ENCODE data around the gene RAD23B. TPM values are rescaled to one million over a fixed set of nuclear protein-coding genes. Genes with fewer than 3 reads are reported as not detected.

RAD23B gene
- total RNA-seq, 1 experiment from 2014 or later, result 251 TPM

DNA sequence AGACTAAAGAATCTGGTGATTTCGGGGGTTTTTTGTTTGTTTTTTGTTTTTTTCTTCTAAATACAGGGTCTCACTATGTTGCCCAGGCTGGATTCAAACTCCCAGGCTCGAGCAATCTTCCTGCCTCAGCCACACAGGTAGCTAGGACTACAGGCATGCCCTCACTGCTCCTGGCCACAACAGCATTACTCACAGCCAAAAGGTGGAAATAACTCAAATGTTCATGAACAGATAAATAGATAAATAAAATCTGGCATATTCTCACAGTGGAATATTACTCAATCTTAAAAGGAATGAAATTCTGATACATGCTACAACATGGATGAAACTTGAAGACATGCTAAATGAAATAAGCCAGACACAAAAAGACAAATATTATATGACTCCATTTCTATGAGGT lies 19.8 kb upstream of the RAD23B start:
- Histone ChIP-seq H3K36me3 (ENCODE audit: control insufficient read depth in 1 of 2, insufficient read depth in 2 of 2, low read length in 2 of 2) (no peaks in the 10 kb centered on the region), H3K27ac (ENCODE audit: low read depth, low read length) (no peak overlapping the region), H4K20me1 (ENCODE audit: insufficient read depth) (no peaks in the 10 kb centered on the region), H3K27me3 (ENCODE audit: insufficient read depth, low read length) (no peaks in the 10 kb centered on the region), H3K4me1 (ENCODE audit: control insufficient read depth in 1 of 2, insufficient read depth in 2 of 2, low read length in 2 of 2) (peaks cover 9 to 11% of the 10 kb centered on the region in 2 experiments; a peak in 2 of 4 replicates), H3K79me2 (ENCODE audit: insufficient read depth, low read length) (no peaks in the 10 kb centered on the region), H3K9me3 (ENCODE audit: control insufficient read depth in 1 of 2, insufficient read depth in 1 of 2, low read depth in 1 of 2, low read length in 2 of 2) (no peaks in the 10 kb centered on the region), H2AFZ (ENCODE audit: low read depth, low read length, poor library complexity, severe bottlenecking) (no peak overlapping the region), H3K4me3 (replicated peaks in 1 of 2; ENCODE audit: low read depth in 1 of 2, low read length in 2 of 2) (no peak overlapping the region), H3K4me2 (ENCODE audit: low read length) (no peak overlapping the region), H3K9me2 (ENCODE audit: insufficient read depth) (no peaks in the 10 kb centered on the region), H3K9ac (ENCODE audit: low read length) (no peak overlapping the region)
- intact Hi-C loops (cut with micrococcal nuclease), result no loop called here
- DNase-seq (ENCODE audit: low read depth, low spot score) (no peak), ATAC-seq (no peak)
- TF ChIP-seq ZFX (IDR thresholded peaks at IDR 0.05) (no peak), ATF3 (IDR thresholded peaks at IDR 0.05) (no peak), EGR1 (IDR thresholded peaks at IDR 0.05; ENCODE audit: low read depth) (no peak), ELF1 (IDR thresholded peaks at IDR 0.05; ENCODE audit: borderline replicate concordance, low read depth) (no peak), JUND (IDR thresholded peaks at IDR 0.05) (no peak), SRF (IDR thresholded peaks at IDR 0.05; ENCODE audit: low read depth) (no peak), YY1 (IDR thresholded peaks at IDR 0.05; ENCODE audit: extremely low read depth, insufficient replicate concordance, low read depth, low read length) (no peak), RAD21 (IDR thresholded peaks at IDR 0.05; ENCODE audit: low read depth) (no peak), EZH2 (IDR thresholded peaks at IDR 0.05) (no peak), CBX3 (IDR thresholded peaks at IDR 0.05; ENCODE audit: low read depth) (no peak)
- TF ChIP-seq, protein P1, sequence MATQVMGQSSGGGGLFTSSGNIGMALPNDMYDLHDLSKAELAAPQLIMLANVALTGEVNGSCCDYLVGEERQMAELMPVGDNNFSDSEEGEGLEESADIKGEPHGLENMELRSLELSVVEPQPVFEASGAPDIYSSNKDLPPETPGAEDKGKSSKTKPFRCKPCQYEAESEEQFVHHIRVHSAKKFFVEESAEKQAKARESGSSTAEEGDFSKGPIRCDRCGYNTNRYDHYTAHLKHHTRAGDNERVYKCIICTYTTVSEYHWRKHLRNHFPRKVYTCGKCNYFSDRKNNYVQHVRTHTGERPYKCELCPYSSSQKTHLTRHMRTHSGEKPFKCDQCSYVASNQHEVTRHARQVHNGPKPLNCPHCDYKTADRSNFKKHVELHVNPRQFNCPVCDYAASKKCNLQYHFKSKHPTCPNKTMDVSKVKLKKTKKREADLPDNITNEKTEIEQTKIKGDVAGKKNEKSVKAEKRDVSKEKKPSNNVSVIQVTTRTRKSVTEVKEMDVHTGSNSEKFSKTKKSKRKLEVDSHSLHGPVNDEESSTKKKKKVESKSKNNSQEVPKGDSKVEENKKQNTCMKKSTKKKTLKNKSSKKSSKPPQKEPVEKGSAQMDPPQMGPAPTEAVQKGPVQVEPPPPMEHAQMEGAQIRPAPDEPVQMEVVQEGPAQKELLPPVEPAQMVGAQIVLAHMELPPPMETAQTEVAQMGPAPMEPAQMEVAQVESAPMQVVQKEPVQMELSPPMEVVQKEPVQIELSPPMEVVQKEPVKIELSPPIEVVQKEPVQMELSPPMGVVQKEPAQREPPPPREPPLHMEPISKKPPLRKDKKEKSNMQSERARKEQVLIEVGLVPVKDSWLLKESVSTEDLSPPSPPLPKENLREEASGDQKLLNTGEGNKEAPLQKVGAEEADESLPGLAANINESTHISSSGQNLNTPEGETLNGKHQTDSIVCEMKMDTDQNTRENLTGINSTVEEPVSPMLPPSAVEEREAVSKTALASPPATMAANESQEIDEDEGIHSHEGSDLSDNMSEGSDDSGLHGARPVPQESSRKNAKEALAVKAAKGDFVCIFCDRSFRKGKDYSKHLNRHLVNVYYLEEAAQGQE (IDR thresholded peaks at IDR 0.05; ENCODE audit: low read depth), result no peak
- TF ChIP-seq, protein P2, sequence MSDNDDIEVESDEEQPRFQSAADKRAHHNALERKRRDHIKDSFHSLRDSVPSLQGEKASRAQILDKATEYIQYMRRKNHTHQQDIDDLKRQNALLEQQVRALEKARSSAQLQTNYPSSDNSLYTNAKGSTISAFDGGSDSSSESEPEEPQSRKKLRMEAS (IDR thresholded peaks at IDR 0.05), result no peak
- RAD21 ChIA-PET (ENCODE audit: low non-redundant PET in 1 of 2, low total read pairs in 2 of 2, uncharacterized antibody in 2 of 2, unreplicated experiment in 2 of 2), result no interaction called here
- POLR2A ChIA-PET, result interaction anchor here (0.6 kb wide), 1 partner anchor 115 kb away, joined by 3 read pairs; no protein-coding TSS in a partner anchor
- no TSS peak for BruUV-seq (replicated peaks)
- CTCF ChIA-PET, result no interaction called here
